AG08395 (cell line): Measurements from ENCODE around the gene PADI4.
"Not testable (repeated sequence)": the region's sequence is repeated elsewhere in the genome, so short reads cannot be mapped to it uniquely, and the experiment has no call there.

Source experiments
- DNase-seq: peaks from one replicate; pipeline ENCODE4 v3.0.0; 2012; ENCODE audit warnings: mixed read lengths, low spot score

Gene PADI4

GRCh38 chr1:17397910-17398695 is 90.1 kb downstream of the PADI4 start:
- DNase-seq: no peak

GRCh38 chr1:17400725-17401341 is 92.8 kb downstream of the PADI4 start:
- DNase-seq: no peak

GRCh38 chr1:17401841-17402240 is 93.8 kb downstream of the PADI4 start:
- DNase-seq: no peak

GRCh38 chr1:17403081-17403480 is 95.1 kb downstream of the PADI4 start:
- no peak for DNase-seq

GRCh38 chr1:17404034-17404684 is 96.2 kb downstream of the PADI4 start:
- no peak for DNase-seq

- no peak for DNase-seq
These were observed 96.8 kb downstream of the PADI4 start for GRCh38 chr1:17404820-17405219.

GRCh38 chr1:17405898-17406759 is 98.1 kb downstream of the PADI4 start:
- peak; percentile 88 for DNase-seq

- DNase-seq: not testable (repeated sequence)
These were observed 98.9 kb downstream of the PADI4 start for GRCh38 chr1:17406760-17407475.

GRCh38 chr1:17407786-17408514 is 100.0 kb downstream of the PADI4 start:
- not testable (repeated sequence) for DNase-seq

- no peak for DNase-seq
These were observed 101.4 kb downstream of the PADI4 start for GRCh38 chr1:17409391-17409811.

GRCh38 chr1:17412093-17412870 is 104.3 kb downstream of the PADI4 start:
- no peak for DNase-seq
